GM21381 (cell line): ENCODE measurements around the gene DDX18.
A peak's percentile ranks its signal among the peaks of the same experiment; 100 is the strongest.
"Not testable (repeated sequence)": the region's sequence is repeated elsewhere in the genome, so short reads cannot be mapped to it uniquely, and the experiment has no call there.

Experiments
- ATAC-seq: cut with Tn5 transposase; IDR thresholded peaks from one replicate; pipeline ENCODE4 v1.9.1; 2021; ENCODE audit warnings: mild to moderate bottlenecking, moderate library complexity; ENCODE audit not compliant: unreplicated experiment

DDX18 gene

DNA sequence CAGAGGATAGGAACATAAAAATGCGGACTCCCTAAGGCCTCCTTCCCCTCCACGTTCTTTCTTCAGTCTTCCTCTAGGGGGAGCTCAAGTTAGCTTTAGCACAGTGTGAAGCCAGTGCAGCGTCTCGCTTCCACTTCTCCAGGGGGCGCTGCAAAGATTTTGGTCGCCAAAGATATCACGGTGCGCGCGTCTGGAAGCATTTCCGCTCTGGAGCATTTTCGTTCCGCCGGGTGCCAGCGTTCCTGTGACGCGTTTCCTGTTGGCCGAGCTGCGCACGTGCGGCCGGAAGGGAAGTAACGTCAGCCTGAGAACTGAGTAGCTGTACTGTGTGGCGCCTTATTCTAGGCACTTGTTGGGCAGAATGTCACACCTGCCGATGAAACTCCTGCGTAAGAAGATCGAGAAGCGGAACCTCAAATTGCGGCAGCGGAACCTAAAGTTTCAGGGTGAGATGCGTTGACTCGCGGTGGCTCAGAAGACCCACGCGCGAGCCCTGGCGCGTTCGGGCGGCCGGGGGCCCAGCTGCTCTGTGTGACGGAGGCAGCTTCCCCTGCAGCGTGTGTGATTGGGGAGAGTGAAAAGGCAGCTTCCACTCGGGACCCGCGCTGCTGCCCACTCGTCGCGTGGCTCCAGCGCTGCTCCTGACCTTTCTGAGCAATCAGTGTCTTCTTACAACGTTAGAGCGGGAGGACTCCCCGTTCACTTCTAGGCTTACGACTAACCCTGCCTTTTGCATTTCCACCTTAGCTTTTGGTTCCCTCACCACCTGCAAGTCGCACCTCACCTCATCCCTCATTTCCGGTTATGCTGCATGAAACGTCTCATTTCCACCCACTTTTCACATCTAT lies at the start of gene DDX18:
Gene DDX18 (plus strand): TSS at position 275 of the 848 bp plus-strand sequence. CDS start 87 bp downstream, at position 362.
- ATAC-seq: peak; percentile 97

DNA sequence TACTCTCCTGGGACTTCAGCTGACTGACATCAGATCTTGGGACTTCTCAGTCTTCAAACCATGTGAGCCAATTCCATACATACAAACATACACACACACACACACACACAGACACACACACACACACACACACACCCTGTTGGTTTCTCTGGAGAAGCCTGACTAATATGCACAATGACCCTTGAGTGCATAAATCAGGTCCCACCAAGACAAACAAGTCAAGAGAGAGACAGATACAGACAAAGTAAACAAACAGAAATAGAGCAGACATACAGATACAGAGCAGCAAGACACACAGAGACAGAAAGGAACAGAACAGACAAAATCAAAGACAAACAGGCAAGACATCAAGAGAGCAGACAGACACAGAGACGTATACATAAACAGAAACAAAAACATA lies 43.8 kb upstream of the DDX18 start:
- no peak for ATAC-seq

DNA sequence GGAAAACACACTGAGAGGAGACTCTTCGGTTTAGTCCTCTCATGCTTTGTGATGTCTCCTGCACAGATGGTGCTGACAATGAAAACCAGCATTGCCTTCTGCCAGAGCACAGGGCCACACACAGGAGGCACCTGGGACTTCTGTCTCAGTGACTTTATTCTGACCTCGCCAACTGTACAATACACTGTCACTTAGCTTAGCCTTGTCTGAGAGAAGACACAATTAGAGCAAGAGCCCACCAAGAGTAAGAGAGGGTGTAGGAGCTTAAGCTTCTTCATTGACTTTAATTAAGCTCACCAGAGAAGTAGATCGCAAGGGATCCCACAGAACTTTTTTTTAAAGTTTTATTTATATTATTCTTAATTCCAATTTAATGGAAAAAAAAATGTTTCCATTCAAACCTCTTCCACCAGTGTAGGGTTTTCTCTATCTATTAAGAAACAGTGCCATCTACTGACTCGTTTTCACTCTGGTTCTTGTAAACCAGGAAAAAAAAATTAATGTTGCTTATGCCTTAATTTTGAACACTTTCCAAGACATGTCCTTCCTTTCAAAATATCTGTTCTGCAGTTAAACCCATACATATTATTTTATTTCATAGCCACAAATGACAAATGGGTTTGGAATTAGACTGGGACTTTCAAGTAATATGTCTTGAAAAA lies 42.4 kb upstream of the DDX18 start:
- no peak for ATAC-seq

DNA sequence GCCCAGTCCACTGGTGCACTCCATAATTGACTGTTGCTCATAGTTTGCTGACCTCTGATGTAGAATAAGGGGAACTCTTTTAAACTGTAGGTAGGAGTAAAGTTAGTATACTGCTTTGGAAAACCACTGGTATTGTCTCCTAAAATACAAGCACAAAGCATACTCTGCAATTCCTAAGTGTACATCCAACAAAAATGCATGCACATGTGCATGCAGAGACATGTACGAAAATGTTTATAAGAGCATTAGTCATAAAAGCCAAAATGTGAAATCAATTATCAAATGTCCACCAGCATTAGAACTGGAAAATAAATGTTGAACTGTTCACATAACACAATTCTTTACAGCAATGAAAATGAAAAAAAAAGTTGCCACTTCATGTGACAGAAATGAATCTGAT lies 39.8 kb upstream of the DDX18 start:
- ATAC-seq: no peak

DNA sequence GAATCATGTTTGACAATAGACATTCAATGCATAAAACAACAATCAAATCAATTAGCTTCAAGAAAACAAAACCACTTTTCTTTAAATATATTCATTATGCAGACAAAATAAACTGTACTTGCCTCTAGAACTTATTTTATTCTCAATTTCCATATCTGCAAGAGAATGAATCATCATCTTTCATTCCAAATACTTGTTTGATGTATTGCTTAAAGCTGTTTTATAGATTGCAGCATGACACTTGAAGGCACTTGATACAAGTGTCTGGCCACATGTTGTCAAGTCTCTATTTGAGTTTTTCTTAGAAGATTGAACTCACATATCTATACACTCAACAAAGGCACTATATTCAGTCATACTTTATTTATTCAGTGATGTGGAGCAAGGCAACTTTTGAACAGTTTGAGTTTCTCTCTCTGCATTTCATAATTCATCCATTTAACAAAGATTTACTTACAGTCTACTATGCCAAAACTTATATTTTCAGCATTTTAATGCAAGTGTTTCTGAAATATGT lies 38.7 kb upstream of the DDX18 start:
- ATAC-seq: no peak

DNA sequence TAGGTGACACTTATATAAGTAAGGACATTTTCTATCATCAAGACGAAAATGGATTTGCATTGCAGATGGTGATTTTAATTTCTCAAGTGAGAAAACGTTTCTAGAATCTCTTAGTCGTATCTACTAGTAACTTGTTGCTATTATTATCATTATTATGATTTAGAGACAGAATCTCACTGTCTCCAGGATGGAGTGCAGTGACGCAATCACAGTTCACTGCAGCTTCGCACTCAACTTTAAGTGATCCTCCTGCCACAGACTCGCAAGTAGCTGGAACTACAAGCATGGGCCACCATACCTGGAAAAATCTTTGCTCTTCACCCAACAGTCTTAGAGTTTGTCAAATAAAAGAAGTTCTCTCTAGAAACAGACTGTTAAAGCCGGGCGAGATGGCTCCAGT lies 37.6 kb upstream of the DDX18 start:
- ATAC-seq: no peak

DNA sequence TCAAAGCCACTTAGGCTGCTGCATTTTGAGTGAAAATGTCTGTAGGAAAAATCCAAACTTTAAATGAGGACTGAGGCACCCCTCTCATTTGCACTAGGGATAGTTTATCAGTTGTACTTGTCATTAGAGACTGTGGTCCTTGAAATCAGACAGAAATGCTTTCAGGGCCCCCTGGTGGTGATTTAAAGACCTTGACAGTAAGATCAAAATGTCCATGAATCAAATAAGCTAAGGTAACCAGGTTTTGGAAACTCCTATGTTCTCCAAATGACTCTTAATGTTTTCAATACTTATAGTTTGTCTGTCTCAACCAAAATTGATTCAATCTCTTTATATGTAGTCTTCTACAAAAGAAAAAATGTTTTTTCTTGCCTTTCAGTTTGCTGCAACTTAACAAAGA lies 28.8 kb upstream of the DDX18 start:
- ATAC-seq: no peak

DNA sequence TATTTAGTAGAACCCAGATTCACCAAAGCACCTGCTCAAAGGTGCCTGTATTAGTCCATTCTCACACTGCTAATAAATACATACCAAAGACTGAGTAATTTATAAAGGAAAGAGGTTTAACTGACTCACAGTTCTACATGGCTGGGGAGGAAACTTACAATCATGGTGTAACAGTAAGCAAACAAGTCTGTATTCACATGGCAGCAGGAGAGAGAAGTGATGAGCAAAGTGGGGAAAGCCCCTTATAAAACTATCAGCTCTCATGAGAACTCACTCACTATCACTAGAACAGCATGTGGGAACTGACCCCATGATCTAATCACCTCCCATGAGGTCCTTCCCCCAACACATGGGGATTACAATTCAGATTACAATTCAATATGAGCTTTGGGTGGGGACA lies 28.0 kb upstream of the DDX18 start:
- ATAC-seq: no peak

DNA sequence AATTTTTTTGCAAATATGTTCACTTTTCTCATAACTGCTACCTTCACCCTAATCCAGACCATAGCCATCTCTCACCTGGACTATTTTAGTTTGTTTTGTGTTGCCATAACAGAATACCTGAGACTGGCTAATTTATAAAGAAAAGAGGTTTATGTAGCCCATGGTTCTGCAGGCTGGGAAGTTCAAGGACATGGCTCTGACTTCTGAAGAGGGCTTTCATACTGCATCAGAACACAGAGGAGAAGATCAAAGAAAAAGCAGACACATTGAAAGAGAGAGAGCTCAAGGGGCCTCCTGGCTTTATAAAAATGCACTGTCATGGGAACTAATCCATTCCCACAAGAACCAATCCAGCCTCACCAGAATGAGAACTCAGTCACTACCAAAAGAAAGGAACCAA lies 25.0 kb upstream of the DDX18 start:
- no peak for ATAC-seq

DNA sequence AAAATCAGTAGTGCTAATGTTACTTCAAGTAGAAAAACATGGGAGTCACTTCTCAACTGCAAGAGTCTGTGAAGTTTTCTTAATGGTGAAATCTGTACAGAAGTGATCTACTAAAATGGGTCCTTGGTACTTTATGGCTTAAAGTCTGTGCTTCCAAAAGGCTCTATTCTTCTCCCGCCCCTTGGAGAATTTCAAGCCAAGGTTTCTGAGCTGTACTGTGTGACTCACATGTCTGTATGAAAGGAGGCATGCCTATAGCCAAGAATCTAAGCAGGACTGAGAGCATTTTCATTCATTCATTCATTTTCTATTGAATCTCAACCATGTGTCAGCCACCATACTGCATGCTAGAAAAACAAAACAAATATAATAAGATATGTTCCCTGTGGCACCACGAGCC lies 19.8 kb upstream of the DDX18 start:
- ATAC-seq: no peak

DNA sequence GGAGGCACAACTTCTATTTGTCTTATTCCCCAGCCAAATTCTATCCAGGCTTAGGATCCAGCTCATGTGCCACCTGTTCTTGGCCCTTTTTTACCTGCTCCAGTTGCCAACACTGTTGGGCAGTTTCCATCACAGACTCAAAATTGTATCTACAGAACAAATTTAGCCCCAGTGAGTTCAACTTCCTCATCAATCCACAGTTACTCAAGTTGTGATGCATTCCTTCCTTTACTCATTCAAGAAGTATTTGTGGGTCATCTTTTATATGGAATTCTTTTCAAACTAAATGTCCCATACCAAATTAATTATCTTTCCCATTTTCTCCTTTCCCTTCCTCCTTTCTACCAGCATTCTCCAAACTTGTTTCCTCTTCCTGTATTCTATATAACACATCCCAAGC lies 12.7 kb upstream of the DDX18 start:
- ATAC-seq: no peak

DNA sequence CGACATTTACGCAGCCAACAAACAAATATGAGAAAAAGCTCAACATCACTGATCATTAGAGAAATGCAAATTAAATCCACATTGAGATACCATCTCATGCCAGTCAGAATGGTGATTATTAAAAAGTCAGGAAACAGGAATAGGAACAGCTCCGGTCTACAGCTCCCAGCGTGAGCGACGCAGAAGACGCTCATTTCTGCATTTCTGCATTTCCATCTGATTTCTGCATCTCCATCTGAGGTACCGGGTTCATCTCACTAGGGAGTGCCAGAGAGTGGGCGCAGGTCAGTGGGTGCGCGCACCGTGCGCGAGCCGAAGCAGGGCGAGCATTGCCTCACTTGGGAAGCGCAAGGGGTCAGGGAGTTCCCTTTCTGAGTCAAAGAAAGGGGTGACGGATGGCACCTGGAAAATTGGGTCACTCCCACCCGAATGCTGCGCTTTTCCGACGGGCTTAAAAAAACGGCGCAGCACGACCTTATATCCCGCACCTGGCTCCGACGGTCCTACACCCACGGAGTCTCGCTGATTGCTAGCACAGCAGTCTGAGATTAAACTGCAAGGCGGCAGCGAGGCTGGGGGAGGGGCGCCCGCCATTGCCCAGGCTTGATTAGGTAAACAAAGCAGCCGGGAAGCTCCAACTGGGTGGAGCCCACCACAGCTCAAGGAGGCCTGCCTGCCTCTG lies 10.7 kb upstream of the DDX18 start:
- ATAC-seq: not testable (repeated sequence)

DNA sequence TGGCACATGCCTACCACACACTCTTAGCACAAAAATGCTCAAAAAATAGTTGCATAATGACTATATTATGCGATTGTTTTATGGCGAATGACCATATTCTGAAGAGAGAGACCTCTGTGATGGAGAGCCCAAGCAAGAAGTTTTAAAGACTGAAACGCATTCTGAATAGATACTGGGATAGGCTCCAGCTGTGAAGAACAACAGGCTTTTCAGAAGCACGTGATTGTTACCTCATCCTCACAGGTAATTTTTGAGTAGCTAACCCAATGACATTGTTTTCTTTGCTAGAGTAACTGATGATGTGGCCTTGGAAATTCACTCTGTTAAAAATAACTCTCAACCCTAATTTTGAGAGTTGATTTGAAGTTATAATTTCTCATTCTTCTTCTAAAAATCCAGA lies 2.0 kb upstream of the DDX18 start:
- no peak for ATAC-seq

DNA sequence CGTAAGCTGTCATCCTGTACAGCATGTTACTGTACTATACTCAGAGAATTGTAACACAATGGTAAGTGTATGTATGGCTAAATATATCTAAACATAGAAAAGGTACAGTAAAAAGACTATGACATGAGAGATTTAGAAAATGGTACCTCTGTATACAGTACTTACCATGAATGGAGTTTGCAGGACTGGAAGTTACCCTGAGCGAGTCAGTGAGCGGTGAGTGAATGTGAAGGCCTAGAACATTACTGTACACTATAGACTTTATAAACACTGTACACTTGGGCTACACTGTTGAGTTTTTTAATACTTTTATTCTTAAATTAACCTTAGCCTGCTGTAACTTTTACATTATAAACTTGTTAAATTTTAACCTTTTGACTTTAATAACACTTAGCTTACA lies 1.5 kb downstream of the DDX18 start:
- ATAC-seq: no peak

DNA sequence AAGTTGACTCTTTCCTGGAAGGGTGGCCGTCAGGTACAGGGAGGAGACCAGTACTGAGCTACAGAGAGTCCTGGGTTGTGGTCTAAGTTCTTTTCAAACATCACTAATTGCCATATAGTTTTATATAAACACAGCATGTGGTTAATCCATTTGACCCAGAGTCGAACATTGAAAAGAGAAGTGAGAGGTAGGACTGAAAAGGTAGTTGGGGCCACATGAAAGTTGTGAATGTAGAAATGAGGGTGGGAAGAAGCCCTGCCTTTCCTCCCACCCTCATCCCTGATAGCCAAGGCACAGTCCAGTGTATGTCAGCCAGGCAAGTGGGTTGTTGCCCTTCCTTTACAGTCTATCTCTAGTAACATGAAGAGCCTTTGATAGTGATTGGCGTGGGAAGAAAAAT lies 4.4 kb downstream of the DDX18 start:
- no peak for ATAC-seq

DNA sequence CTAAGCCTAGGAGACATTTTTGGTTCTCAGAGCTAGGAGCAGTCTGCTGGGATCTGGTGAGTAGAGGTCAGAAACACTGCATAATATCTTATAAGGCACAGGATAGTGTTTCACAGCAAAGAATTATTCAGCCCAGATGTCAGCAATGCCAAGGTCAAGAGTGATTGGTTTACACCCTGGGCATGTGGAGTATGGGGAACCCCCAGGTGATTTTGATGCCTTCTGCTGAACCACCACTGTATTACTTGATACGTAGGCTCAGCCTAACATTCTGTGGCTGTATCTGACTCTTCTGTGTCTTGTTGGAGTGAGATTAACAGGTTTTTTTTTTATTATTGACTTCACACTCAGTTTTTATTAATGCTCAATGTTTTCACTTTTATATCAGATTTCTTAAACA lies 6.0 kb downstream of the DDX18 start:
- ATAC-seq: no peak

DNA sequence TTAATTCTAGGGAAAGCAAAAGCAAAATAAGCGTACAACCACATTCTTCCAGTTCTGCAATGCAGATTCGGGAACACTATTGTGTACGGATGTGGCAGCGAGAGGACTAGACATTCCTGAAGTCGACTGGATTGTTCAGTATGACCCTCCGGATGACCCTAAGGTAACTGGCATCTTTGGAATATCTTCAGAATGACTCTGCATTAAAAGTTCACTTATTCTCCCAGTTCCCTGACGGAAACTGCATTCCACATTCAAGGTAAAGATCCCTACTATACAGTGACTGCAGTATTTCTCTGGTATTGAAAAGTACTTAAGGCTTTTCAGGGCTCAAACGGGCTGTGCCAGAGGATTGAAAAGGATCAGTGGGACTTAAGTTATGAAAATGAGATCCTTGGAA lies 10.9 kb downstream of the DDX18 start:
- no peak for ATAC-seq

DNA sequence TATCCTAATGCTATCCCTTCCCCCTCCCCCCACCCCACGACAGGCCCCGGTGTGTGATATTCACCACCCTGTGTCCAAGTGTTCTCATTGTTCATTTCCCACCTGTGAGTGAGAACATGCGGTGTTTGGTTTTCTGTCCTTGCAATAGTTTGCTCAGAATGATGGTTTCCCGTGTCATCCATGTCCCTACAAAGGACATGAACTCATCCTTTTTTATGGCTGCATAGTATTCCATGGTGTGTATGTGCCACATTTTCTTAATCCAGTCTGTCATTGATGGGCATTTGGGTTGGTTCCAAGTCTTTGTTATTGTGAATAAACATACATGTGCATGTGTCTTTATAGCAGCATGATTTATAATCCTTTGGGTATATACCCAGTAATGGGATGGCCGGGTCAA lies 13.0 kb downstream of the DDX18 start:
- not testable (repeated sequence) for ATAC-seq

DNA sequence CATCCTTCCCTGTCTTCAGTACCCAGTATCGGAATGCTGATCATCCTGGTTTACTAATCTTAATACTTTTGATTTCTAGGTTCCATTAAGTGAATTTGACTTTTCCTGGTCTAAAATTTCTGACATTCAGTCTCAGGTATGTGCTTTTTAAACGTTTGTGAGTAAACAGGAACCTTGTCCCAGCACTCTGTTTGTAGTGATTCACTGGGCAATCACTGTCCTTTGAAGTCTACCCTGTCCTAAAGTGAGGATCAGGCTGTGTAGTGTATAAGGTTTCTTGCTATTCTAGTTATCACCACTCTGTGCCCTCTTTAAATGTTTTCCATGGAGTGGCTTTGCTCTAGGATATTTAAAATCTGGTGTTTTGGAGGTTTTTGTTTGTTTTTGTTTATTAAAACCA lies 14.4 kb downstream of the DDX18 start:
- ATAC-seq: no peak

DNA sequence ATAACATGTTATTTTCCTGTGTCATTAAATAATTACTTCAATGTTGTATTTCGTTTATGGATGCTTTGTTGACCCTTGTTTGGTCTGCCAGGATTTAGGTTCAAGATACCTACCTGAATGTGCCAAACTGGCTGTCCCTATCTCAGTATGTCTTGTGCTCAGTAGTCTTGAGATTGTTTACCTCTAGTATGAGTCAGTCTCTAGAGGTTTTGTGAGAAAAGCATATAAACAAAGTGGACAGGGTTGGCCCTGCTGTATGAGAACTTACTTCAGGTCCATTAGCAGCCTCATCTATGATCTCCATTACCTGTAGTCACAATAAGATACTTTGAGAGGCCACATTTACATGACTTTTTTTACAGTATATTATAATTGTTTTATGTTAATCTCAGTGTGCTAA lies 17.8 kb downstream of the DDX18 start:
- no peak for ATAC-seq

DNA sequence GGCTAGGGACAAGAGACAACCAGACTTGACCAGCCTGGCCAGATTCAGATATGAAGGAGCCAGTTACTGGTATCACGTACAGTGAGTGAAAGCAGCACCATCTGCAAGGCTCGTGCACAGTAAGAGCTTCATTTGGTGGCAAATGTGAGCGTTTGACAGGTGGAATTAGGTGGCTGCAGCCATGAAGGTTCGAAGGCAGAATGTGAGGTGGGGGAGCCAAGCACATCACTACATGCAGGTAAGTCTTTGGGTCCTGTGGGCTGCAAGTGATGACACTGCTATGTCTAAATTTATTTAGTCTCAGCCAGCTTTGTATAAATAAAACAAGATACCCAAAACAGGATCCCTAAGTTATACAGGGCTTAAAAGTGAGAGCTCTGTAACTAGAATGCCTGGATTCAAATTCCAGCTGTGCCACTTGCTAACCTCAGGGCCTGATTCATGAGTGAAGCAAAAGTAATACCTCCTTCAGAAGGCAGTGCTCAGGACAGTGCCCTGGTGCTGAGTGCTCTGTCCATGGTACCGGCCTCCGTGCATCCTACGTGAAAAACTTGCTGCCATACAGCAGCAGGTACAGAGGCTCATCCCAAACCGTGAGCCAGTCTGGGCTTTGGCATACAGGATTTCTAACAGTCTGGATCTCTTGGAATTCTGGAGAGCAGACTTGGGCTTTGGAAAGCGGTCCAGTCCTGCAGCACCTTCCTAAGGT lies 18.6 kb downstream of the DDX18 start:
- ATAC-seq: no peak
